ENCODE measurements around the gene MRPL44. TPM values are rescaled to one million over a fixed set of nuclear protein-coding genes. Genes with fewer than 3 reads are reported as not detected.

MRPL44 gene
- total and polyA plus RNA-seq, 2 of the 13 experiments (the other 11 are each of a cell fraction or from before 2014, with no cell fraction given) = 38.4 to 78.0 TPM

DNA sequence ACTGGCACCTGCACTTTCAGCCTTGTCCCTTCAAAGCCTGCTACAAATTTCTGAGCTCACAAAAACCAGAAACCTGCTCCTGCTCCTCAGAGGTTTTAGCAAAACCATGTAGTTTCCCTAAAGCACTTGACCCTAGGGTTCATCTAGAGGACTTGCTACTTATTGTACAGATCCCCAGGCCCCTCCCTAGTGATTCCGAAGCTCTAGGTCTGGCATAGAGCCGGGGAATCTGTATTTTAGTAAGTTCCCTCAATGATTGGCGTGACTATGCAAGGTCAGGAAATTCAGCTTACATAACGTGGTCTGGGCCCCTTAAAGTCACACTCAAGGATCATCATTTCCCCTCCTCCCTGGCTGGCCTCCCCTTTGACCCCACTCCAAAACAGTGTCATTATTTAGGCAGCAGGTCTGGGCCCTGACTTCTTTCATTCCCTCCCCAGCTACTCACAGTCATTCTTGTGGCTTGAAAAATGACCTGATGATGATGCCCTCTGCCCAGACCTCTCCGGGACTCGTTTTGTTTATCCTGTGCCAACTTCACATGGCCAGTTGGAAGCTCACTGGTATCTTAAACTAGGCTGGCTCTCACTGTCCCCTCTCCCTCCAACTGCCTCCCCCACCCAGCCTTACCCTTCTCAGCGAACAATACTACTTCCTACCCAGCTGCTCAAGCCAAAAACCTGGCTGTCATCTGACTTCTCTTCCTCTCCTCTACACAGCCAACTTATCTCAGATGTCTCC is 48.1 kb upstream of the MRPL44 start (continued):
- TF ChIP-seq KDM5A (IDR thresholded peaks at IDR 0.05; ENCODE audit: borderline replicate concordance, low read length) (peak; percentile 39; the same call in 1 of the 2 replicates), MAF1 (CRISPR knock-in tag; IDR thresholded peaks at IDR 0.05; ENCODE audit: borderline replicate concordance) (no peak), PHB2 (IDR thresholded peaks at IDR 0.05; ENCODE audit: partially characterized antibody) (no peak), ZZZ3 (CRISPR knock-in tag; IDR thresholded peaks at IDR 0.05; ENCODE audit: borderline replicate concordance) (no peak), CHD2 (IDR thresholded peaks at IDR 0.05; ENCODE audit: low read depth, low read length) (no peak), ZNF10 (CRISPR knock-in tag; IDR thresholded peaks at IDR 0.05; ENCODE audit: borderline replicate concordance, low read depth) (no peak), NR2F6 (IDR thresholded peaks at IDR 0.05) (peak; percentile 22; the same call in 1 of the 2 replicates), NR2F6 (CRISPR knock-in tag; IDR thresholded peaks at IDR 0.05) (no peak), EEA1 (CRISPR knock-in tag; IDR thresholded peaks at IDR 0.05; ENCODE audit: borderline replicate concordance) (no peak), ZNF446 (CRISPR knock-in tag; IDR thresholded peaks at IDR 0.05) (0 out of 2 replicates have a peak, but pooled peaks have one; percentile 30), SYNCRIP (IDR thresholded peaks at IDR 0.05; ENCODE audit: insufficient read depth, low read depth, low read length) (no peak), ZNF790 (CRISPR knock-in tag; IDR thresholded peaks at IDR 0.05; ENCODE audit: borderline replicate concordance) (0 out of 2 replicates have a peak, but pooled peaks have one; percentile 38), MED13 (CRISPR knock-in tag; IDR thresholded peaks at IDR 0.05) (no peak), KAT7 (CRISPR knock-in tag; IDR thresholded peaks at IDR 0.05; ENCODE audit: borderline replicate concordance) (no peak), ZNF33A (CRISPR knock-in tag; IDR thresholded peaks at IDR 0.05; ENCODE audit: borderline replicate concordance) (no peak), NR2F1 (CRISPR knock-in tag; IDR thresholded peaks at IDR 0.05) (no peak), ASH2L (IDR thresholded peaks at IDR 0.05; ENCODE audit: insufficient read length, low read depth, low read length) (peak; percentile 6), CREM (IDR thresholded peaks at IDR 0.05) (no peak), CREM (CRISPR knock-in tag; IDR thresholded peaks at IDR 0.05) (no peak), MIER3 (CRISPR knock-in tag; IDR thresholded peaks at IDR 0.05; ENCODE audit: borderline replicate concordance) (no peak), KLF9 (CRISPR knock-in tag; IDR thresholded peaks at IDR 0.05; ENCODE audit: low read depth) (no peak), MYC (CRISPR knock-in tag; IDR thresholded peaks at IDR 0.05; ENCODE audit: borderline replicate concordance) (no peak), ZNF205 (CRISPR knock-in tag; IDR thresholded peaks at IDR 0.05) (no peak)
- TF ChIP-seq, protein P1, sequence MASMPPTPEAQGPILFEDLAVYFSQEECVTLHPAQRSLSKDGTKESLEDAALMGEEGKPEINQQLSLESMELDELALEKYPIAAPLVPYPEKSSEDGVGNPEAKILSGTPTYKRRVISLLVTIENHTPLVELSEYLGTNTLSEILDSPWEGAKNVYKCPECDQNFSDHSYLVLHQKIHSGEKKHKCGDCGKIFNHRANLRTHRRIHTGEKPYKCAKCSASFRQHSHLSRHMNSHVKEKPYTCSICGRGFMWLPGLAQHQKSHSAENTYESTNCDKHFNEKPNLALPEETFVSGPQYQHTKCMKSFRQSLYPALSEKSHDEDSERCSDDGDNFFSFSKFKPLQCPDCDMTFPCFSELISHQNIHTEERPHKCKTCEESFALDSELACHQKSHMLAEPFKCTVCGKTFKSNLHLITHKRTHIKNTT (CRISPR knock-in tag; IDR thresholded peaks at IDR 0.05) = no peak
- TF ChIP-seq, protein P2, sequence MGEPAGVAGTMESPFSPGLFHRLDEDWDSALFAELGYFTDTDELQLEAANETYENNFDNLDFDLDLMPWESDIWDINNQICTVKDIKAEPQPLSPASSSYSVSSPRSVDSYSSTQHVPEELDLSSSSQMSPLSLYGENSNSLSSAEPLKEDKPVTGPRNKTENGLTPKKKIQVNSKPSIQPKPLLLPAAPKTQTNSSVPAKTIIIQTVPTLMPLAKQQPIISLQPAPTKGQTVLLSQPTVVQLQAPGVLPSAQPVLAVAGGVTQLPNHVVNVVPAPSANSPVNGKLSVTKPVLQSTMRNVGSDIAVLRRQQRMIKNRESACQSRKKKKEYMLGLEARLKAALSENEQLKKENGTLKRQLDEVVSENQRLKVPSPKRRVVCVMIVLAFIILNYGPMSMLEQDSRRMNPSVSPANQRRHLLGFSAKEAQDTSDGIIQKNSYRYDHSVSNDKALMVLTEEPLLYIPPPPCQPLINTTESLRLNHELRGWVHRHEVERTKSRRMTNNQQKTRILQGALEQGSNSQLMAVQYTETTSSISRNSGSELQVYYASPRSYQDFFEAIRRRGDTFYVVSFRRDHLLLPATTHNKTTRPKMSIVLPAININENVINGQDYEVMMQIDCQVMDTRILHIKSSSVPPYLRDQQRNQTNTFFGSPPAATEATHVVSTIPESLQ (CRISPR knock-in tag; conservative IDR thresholded peaks at IDR 0.05) = no peak
- TF ChIP-seq, protein P3, sequence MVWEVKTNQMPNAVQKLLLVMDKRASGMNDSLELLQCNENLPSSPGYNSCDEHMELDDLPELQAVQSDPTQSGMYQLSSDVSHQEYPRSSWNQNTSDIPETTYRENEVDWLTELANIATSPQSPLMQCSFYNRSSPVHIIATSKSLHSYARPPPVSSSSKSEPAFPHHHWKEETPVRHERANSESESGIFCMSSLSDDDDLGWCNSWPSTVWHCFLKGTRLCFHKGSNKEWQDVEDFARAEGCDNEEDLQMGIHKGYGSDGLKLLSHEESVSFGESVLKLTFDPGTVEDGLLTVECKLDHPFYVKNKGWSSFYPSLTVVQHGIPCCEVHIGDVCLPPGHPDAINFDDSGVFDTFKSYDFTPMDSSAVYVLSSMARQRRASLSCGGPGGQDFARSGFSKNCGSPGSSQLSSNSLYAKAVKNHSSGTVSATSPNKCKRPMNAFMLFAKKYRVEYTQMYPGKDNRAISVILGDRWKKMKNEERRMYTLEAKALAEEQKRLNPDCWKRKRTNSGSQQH (CRISPR knock-in tag; IDR thresholded peaks at IDR 0.05; ENCODE audit: low read depth) = no peak

Measured in HepG2 (cell line).